Stimulated activated CD8-positive, alpha-beta memory T cell treated with anti-CD3 and anti-CD28 coated beads, Interleukin-15, amount 100 ng/mL, for 1 hour (primary cell): ENCODE results near the gene ARV1.
"Not testable (repeated sequence)": the region's sequence is repeated elsewhere in the genome, so short reads cannot be mapped to it uniquely, and the experiment has no call there.

ENCODE experiments used
- DNase-seq: peaks from one replicate; pipeline ENCODE4 v3.0.0-alpha.2; 2020; ENCODE audit warnings: low read depth

ARV1 gene

GRCh38 chr1:230976825-230977747 is 1.8 kb upstream of the ARV1 start:
- DNase-seq, result no peak

- no peak for DNase-seq
Observed at GRCh38 chr1:230977761-230978490, 968 bp upstream of the ARV1 start.

- no peak for DNase-seq
Observed at GRCh38 chr1:230979389-230979716, 459 bp downstream of the ARV1 start.

GRCh38 chr1:230979952-230980351 is 1.1 kb downstream of the ARV1 start:
- DNase-seq, result no peak

- DNase-seq, result no peak
Observed at GRCh38 chr1:230982696-230983095, 3.8 kb downstream of the ARV1 start.

GRCh38 chr1:230983811-230984210 is 4.9 kb downstream of the ARV1 start:
- no peak for DNase-seq

- not testable (repeated sequence) for DNase-seq
Observed at GRCh38 chr1:230984622-230985515, 6.0 kb downstream of the ARV1 start.

- DNase-seq, result no peak
Observed at GRCh38 chr1:230985711-230986110, 6.8 kb downstream of the ARV1 start.

- no peak for DNase-seq
Observed at GRCh38 chr1:230986976-230987375, 8.1 kb downstream of the ARV1 start.

GRCh38 chr1:230987448-230987847 is 8.6 kb downstream of the ARV1 start:
- DNase-seq, result no peak

- DNase-seq, result no peak
Observed at GRCh38 chr1:230992100-230992774, 13.3 kb downstream of the ARV1 start.

GRCh38 chr1:230994860-230995259 is 16.0 kb downstream of the ARV1 start:
- no peak for DNase-seq

- no peak for DNase-seq
Observed at GRCh38 chr1:231000201-231000600, 21.3 kb downstream of the ARV1 start.

- DNase-seq, result no peak
Observed at GRCh38 chr1:231000639-231001038, 21.7 kb downstream of the ARV1 start.

GRCh38 chr1:231001892-231002291 is 23.0 kb downstream of the ARV1 start:
- no peak for DNase-seq

- DNase-seq, result not testable (repeated sequence)
Observed at GRCh38 chr1:231007535-231007934, 28.6 kb downstream of the ARV1 start.

GRCh38 chr1:231011360-231011759 is 32.5 kb downstream of the ARV1 start:
- DNase-seq, result no peak

- DNase-seq, result no peak
Observed at GRCh38 chr1:231011963-231012362, 33.1 kb downstream of the ARV1 start.

- DNase-seq, result no peak
Observed at GRCh38 chr1:231013391-231014015, 34.6 kb downstream of the ARV1 start.

GRCh38 chr1:231016234-231016633 is 37.3 kb downstream of the ARV1 start:
- no peak for DNase-seq

GRCh38 chr1:231016966-231017365 is 38.1 kb downstream of the ARV1 start:
- DNase-seq, result no peak
